HepG2 (cell line): ENCODE data around the gene BCAS3. TPM values are rescaled to one million over a fixed set of nuclear protein-coding genes. Genes with fewer than 3 reads are reported as not detected.
A peak's percentile ranks its signal among the peaks of the same experiment; 100 is the strongest.

Experiments used
- AGO2 ChIP-seq: fragments of 200-400 bp; formaldehyde crosslinking; optimal IDR thresholded peaks from 2 replicates; pipeline ENCODE3; 2017; ENCODE audit warnings: mild to moderate bottlenecking, low read depth, low read length, moderate library complexity
- CHCHD3 ChIP-seq: sonication (generic); formaldehyde crosslinking; IDR thresholded peaks from 2 replicates; pipeline ENCODE4 v1.8.0; 2022; ENCODE audit warnings: mild to moderate bottlenecking, missing genetic modification reagents, moderate library complexity
- GATA4 ChIP-seq: sonication (generic); IDR thresholded peaks from 2 replicates; pipeline ENCODE4 v1.6.1; 2016; ENCODE audit warnings: antibody characterized with exemption, low read depth, borderline replicate concordance
- HOXA5 ChIP-seq: sonication (generic); formaldehyde crosslinking; IDR thresholded peaks from 2 replicates; pipeline ENCODE4 v1.4.0; 2020; ENCODE audit warnings: missing genetic modification reagents
- IKZF1 ChIP-seq: fragments of 450-650 bp; IDR thresholded peaks from 2 replicates; pipeline ENCODE4 v1.7.1; 2016
- IRF9 ChIP-seq: sonication (generic); formaldehyde crosslinking; IDR thresholded peaks from 2 replicates; pipeline ENCODE4 v1.8.0; 2022; ENCODE audit warnings: missing genetic modification reagents, mild to moderate bottlenecking, borderline replicate concordance
- NCOR1 ChIP-seq: fragments of 200-600 bp; sonication (generic); IDR thresholded peaks from 2 replicates; pipeline ENCODE4 v1.7.0; 2017; ENCODE audit warnings: antibody characterized with exemption, low read length, borderline replicate concordance
- RXRB ChIP-seq: IDR thresholded peaks from 2 replicates; pipeline ENCODE4 v1.6.1; 2016; ENCODE audit warnings: borderline replicate concordance, missing genetic modification reagents, missing compliant biosample characterization
- TEAD3 ChIP-seq: optimal IDR thresholded peaks from 2 replicates; pipeline ENCODE3; 2016; ENCODE audit warnings: borderline replicate concordance
- ZNF292 ChIP-seq: sonication (generic); formaldehyde crosslinking; IDR thresholded peaks from 2 replicates; pipeline ENCODE4 v1.8.1; 2022; ENCODE audit warnings: mild to moderate bottlenecking, low read depth, missing genetic modification reagents, borderline replicate concordance
- ZNF296 ChIP-seq: sonication (generic); formaldehyde crosslinking; conservative IDR thresholded peaks from 2 replicates; pipeline ENCODE4 v1.5.0; 2020; ENCODE audit warnings: mild to moderate bottlenecking, missing genetic modification reagents
- ZNF383 ChIP-seq: sonication (generic); formaldehyde crosslinking; IDR thresholded peaks from 2 replicates; pipeline ENCODE4 v1.4.0; 2020; ENCODE audit warnings: missing genetic modification reagents, mild to moderate bottlenecking, borderline replicate concordance
- ZNF512 ChIP-seq: sonication (generic); formaldehyde crosslinking; IDR thresholded peaks from 2 replicates; pipeline ENCODE4 v1.4.0; 2020; ENCODE audit warnings: mild to moderate bottlenecking, missing genetic modification reagents
- ZNF562 ChIP-seq: sonication (generic); formaldehyde crosslinking; IDR thresholded peaks from 2 replicates; pipeline ENCODE4 v1.8.0; 2022; ENCODE audit warnings: missing genetic modification reagents, borderline replicate concordance
- ZNF572 ChIP-seq: sonication (generic); formaldehyde crosslinking; IDR thresholded peaks from 2 replicates; pipeline ENCODE4 v1.5.1; 2020; ENCODE audit warnings: mild to moderate bottlenecking, missing genetic modification reagents
- ZNF576 ChIP-seq: sonication (generic); formaldehyde crosslinking; IDR thresholded peaks from 2 replicates; pipeline ENCODE4 v1.4.0; 2020; ENCODE audit warnings: mild to moderate bottlenecking, missing genetic modification reagents
- ZNF577 ChIP-seq: sonication (generic); formaldehyde crosslinking; IDR thresholded peaks from 2 replicates; pipeline ENCODE4 v1.4.0; 2020; ENCODE audit warnings: mild to moderate bottlenecking, low read depth, missing genetic modification reagents, borderline replicate concordance
- polyA plus RNA-seq, 8 experiments: library from polyadenylated mRNA; depleted of rRNA in 3 of 8; stranded (reverse) in 7 of 8; unstranded in 1 of 8; fragments of >200 nt; fragmentation: Illumina TruSeq in 4 of 8; extraction: Trizol in 4 of 8; gene quantifications; 2 replicates each; pipeline versions ENCODE4 v1.2.1 to v1.2.3, GENCODE V29; 2011 to 2016; ENCODE audit warnings: low read depth in 4 of 8, missing spikeins in 1 of 8, mixed read lengths in 1 of 8; ENCODE audit not compliant: insufficient read depth in 1 of 8
- total RNA-seq, 5 experiments: library from RNA; depleted of rRNA; stranded (reverse); fragments of >200 nt; fragmentation: Illumina TruSeq; extraction: Trizol; gene quantifications; 2 replicates each; pipeline ENCODE4 v1.2.3, GENCODE V29; 2016; ENCODE audit warnings: low read depth in 1 of 5

The BCAS3 gene
- total and polyA plus RNA-seq, 2 of the 13 experiments (the other 11 are each of a cell fraction or from before 2014, with no cell fraction given): 10.7 to 11.2 TPM

GRCh38 chr17:61410141-61411010 lies 732.7 kb downstream of the BCAS3 start (continued):
- TF ChIP-seq ZNF562 (CRISPR knock-in tag) (no peak), ZNF296 (CRISPR knock-in tag) (no peak), HOXA5 (no peak), IRF9 (CRISPR knock-in tag) (no peak), IKZF1 (no peak), TEAD3 (CRISPR knock-in tag) (no peak), RXRB (no peak), GATA4 (no peak), ZNF572 (no peak), ZNF576 (CRISPR knock-in tag) (no peak), ZNF383 (CRISPR knock-in tag) (no peak), CHCHD3 (CRISPR knock-in tag) (peak; percentile 62; the same call in 1 of the 2 replicates), ZNF512 (no peak), ZNF577 (CRISPR knock-in tag) (no peak), NCOR1 (no peak), AGO2 (peak; percentile 78), ZNF292 (CRISPR knock-in tag) (no peak)
